HG03460 (cell line): Measurements from ENCODE around the gene GNB1L.
A peak's percentile ranks its signal among the peaks of the same experiment; 100 is the strongest.

ENCODE experiments used
- ATAC-seq: cut with Tn5 transposase; IDR thresholded peaks from one replicate; pipeline ENCODE4 v1.9.1; 2021; ENCODE audit not compliant: unreplicated experiment

The GNB1L gene

GRCh38 chr22:19854778-19855503, at the start of gene GNB1L, which contains the start of gene RTL10:
TSS of gene GNB1L (minus strand) at chr22:19854874. CDS start at chr22:19821355, 33,519 bp downstream.
TSS of gene RTL10 (minus strand) at chr22:19854874. CDS start at chr22:19852261, 2,613 bp downstream.
- ATAC-seq, result peak; percentile 77

- no peak for ATAC-seq
Measured at GRCh38 chr22:19904174-19904856, 49.6 kb upstream of the GNB1L start.

- ATAC-seq, result no peak
Measured at GRCh38 chr22:19903513-19903912, 48.8 kb upstream of the GNB1L start.

GRCh38 chr22:19903031-19903430, 48.4 kb upstream of the GNB1L start:
- ATAC-seq, result no peak

- no peak for ATAC-seq
Measured at GRCh38 chr22:19902245-19902715, 47.6 kb upstream of the GNB1L start.

GRCh38 chr22:19901577-19902244, 47.0 kb upstream of the GNB1L start:
- ATAC-seq, result no peak

- no peak for ATAC-seq
Measured at GRCh38 chr22:19900707-19901436, 46.2 kb upstream of the GNB1L start.

- no peak for ATAC-seq
Measured at GRCh38 chr22:19898831-19899567, 44.3 kb upstream of the GNB1L start.

GRCh38 chr22:19898145-19898544, 43.5 kb upstream of the GNB1L start:
- no peak for ATAC-seq

GRCh38 chr22:19897726-19898125, 43.1 kb upstream of the GNB1L start:
- ATAC-seq, result no peak

GRCh38 chr22:19896665-19897355, 42.1 kb upstream of the GNB1L start:
- ATAC-seq, result no peak

GRCh38 chr22:19895160-19895849, 40.6 kb upstream of the GNB1L start:
- ATAC-seq, result no peak

GRCh38 chr22:19893363-19893762, 38.7 kb upstream of the GNB1L start:
- ATAC-seq, result no peak

- ATAC-seq, result no peak
Measured at GRCh38 chr22:19892925-19893324, 38.3 kb upstream of the GNB1L start.

- no peak for ATAC-seq
Measured at GRCh38 chr22:19892257-19892879, 37.7 kb upstream of the GNB1L start.

GRCh38 chr22:19891317-19892256, 36.9 kb upstream of the GNB1L start:
- ATAC-seq, result peak; percentile 63

GRCh38 chr22:19890502-19891316, 36.0 kb upstream of the GNB1L start:
- no peak for ATAC-seq
